H9 (cell line): Measurements from ENCODE around the gene RAB3GAP2. TPM values are rescaled to one million over a fixed set of nuclear protein-coding genes. Genes with fewer than 3 reads are reported as not detected.
A peak's percentile ranks its signal among the peaks of the same experiment; 100 is the strongest.

ENCODE experiments used
- DNase-seq: peaks from one replicate; pipeline ENCODE4 v3.0.0-alpha.2; 2017
- H2AFZ ChIP-seq: one replicate; pipeline ENCODE4 v1.6.1; 2013; ENCODE audit warnings: mild to moderate bottlenecking, low read length, control low read depth, moderate library complexity
- H2AK5ac ChIP-seq: 2 replicates; pipeline ENCODE4 v1.6.1; 2013; ENCODE audit warnings: low read length, control low read depth, mixed read lengths; ENCODE audit not compliant: insufficient read length
- H2BK120ac ChIP-seq: one replicate; pipeline ENCODE4 v1.6.1; 2013; ENCODE audit warnings: low read depth, mild to moderate bottlenecking, low read length, control low read depth, inconsistent platforms; ENCODE audit not compliant: poor library complexity, severe bottlenecking
- H2BK12ac ChIP-seq: 2 replicates; pipeline ENCODE4 v1.6.1; 2013; ENCODE audit warnings: low read length, control low read depth, mixed read lengths, low read depth; ENCODE audit not compliant: insufficient read length
- H2BK15ac ChIP-seq: 2 replicates; pipeline ENCODE4 v1.6.1; 2013; ENCODE audit warnings: low read depth, low read length, control low read depth
- H2BK20ac ChIP-seq: one replicate; pipeline ENCODE4 v1.6.1; 2013; ENCODE audit warnings: low read depth, mild to moderate bottlenecking, low read length, control low read depth, inconsistent platforms; ENCODE audit not compliant: poor library complexity, severe bottlenecking
- H2BK5ac ChIP-seq: 2 replicates; pipeline ENCODE4 v1.6.1; 2013; ENCODE audit warnings: low read length, control low read depth, mixed read lengths; ENCODE audit not compliant: insufficient read length
- H3K14ac ChIP-seq: 2 replicates; pipeline ENCODE4 v1.6.1; 2013; ENCODE audit warnings: low read length, control low read depth; ENCODE audit not compliant: insufficient read depth
- H3K18ac ChIP-seq: 2 replicates; pipeline ENCODE4 v1.6.1; 2013; ENCODE audit warnings: low read depth, mild to moderate bottlenecking, mixed read lengths, low read length, control low read depth; ENCODE audit not compliant: insufficient read length
- H3K23ac ChIP-seq: 2 replicates; pipeline ENCODE4 v1.6.1; 2013; ENCODE audit warnings: low read length, control low read depth, mixed read lengths, low read depth; ENCODE audit not compliant: insufficient read length
- H3K23me2 ChIP-seq: 2 replicates; pipeline ENCODE4 v1.6.1; 2013; ENCODE audit warnings: low read depth, mild to moderate bottlenecking, mixed read lengths, low read length, control low read depth; ENCODE audit not compliant: insufficient read length, poor library complexity, severe bottlenecking
- H3K27ac ChIP-seq: 2 replicates; pipeline ENCODE4 v1.5.1; 2013; ENCODE audit warnings: low read length, control low read depth, mixed read lengths, low read depth; ENCODE audit not compliant: insufficient read length
- H3K27me3 ChIP-seq: 2 replicates; pipeline ENCODE4 v1.6.1; 2013; ENCODE audit warnings: low read length, control low read depth, inconsistent platforms; ENCODE audit not compliant: insufficient read depth
- H3K4ac ChIP-seq: 2 replicates; pipeline ENCODE4 v1.6.1; 2013; ENCODE audit warnings: low read depth, mild to moderate bottlenecking, control low read depth, inconsistent platforms, low read length, moderate library complexity
- H3K4me1 ChIP-seq: 2 replicates; pipeline ENCODE4 v1.6.1; 2013; ENCODE audit warnings: low read length, control low read depth, inconsistent platforms; ENCODE audit not compliant: insufficient read depth
- H3K4me2 ChIP-seq: 2 replicates; pipeline ENCODE4 v1.6.1; 2013; ENCODE audit warnings: low read length, control low read depth, mixed read lengths; ENCODE audit not compliant: insufficient read length, insufficient read depth
- H3K56ac ChIP-seq: 2 replicates; pipeline ENCODE4 v1.6.1; 2013; ENCODE audit warnings: low read depth, mild to moderate bottlenecking, mixed read lengths, low read length, control low read depth; ENCODE audit not compliant: insufficient read length
- H3K79me1 ChIP-seq: 2 replicates; pipeline ENCODE4 v1.6.1; 2013; ENCODE audit warnings: low read depth, mild to moderate bottlenecking, moderate library complexity, low read length, control low read depth, inconsistent platforms; ENCODE audit not compliant: insufficient read depth, poor library complexity, severe bottlenecking
- H3K79me2 ChIP-seq: 2 replicates; pipeline ENCODE4 v1.6.1; 2013; ENCODE audit warnings: low read length, control low read depth, inconsistent platforms; ENCODE audit not compliant: insufficient read depth
- H3K9ac ChIP-seq: 2 replicates; pipeline ENCODE4 v1.6.1; 2013; ENCODE audit warnings: low read length, control low read depth, mixed read lengths; ENCODE audit not compliant: insufficient read length; ENCODE audit errors: extremely low read depth
- H3K9me3 ChIP-seq: one replicate; pipeline ENCODE4 v1.6.1; 2013; ENCODE audit warnings: low read depth, low read length, inconsistent platforms; ENCODE audit not compliant: control insufficient read depth
- H3T11ph ChIP-seq: one replicate; pipeline ENCODE4 v1.6.1; 2013; ENCODE audit warnings: mild to moderate bottlenecking, low read length, control low read depth, inconsistent platforms
- H4K20me1 ChIP-seq: one replicate; pipeline ENCODE4 v1.6.1; 2013; ENCODE audit not compliant: control insufficient read depth, insufficient read length, insufficient read depth
- H4K5ac ChIP-seq: 2 replicates; pipeline ENCODE4 v1.6.1; 2013; ENCODE audit warnings: low read depth, mild to moderate bottlenecking, mixed read lengths, low read length, control low read depth; ENCODE audit not compliant: insufficient read length
- H4K8ac ChIP-seq: replicated peaks from 2 replicates; pipeline ENCODE4 v1.6.1; 2013; ENCODE audit warnings: low read length, control low read depth, mixed read lengths, low read depth; ENCODE audit not compliant: insufficient read length
- H4K91ac ChIP-seq: 2 replicates; pipeline ENCODE4 v1.6.1; 2013; ENCODE audit warnings: low read depth, mild to moderate bottlenecking, moderate library complexity, mixed read lengths, low read length, control low read depth; ENCODE audit not compliant: insufficient read length
- H3K27ac Mint-ChIP-seq, 3 experiments: 2 replicates in 2 of 3; 3 replicates in 1 of 3; pipeline ENCODE4 v1.8.0; 2020 to 2021; ENCODE audit warnings: mixed read lengths in 3 of 3, mild to moderate bottlenecking in 1 of 3, moderate library complexity in 1 of 3
- H3K27me3 Mint-ChIP-seq: 2 replicates; pipeline ENCODE4 v1.8.0; 2021; ENCODE audit warnings: low read depth, mild to moderate bottlenecking, moderate library complexity, mixed read lengths
- H3K36me3 Mint-ChIP-seq, 3 experiments: 2 replicates in 2 of 3; 3 replicates in 1 of 3; pipeline ENCODE4 v1.8.0; 2020 to 2021; ENCODE audit warnings: low read depth in 3 of 3, mixed read lengths in 3 of 3; ENCODE audit not compliant: insufficient read depth in 1 of 3
- H3K4me1 Mint-ChIP-seq, 2 experiments: 2 replicates each; pipeline ENCODE4 v1.8.0; 2020; ENCODE audit warnings: mixed read lengths in 2 of 2
- H3K4me3 Mint-ChIP-seq, 2 experiments: 2 replicates in 1 of 2; 3 replicates in 1 of 2; pipeline ENCODE4 v1.8.0; 2020 to 2021; ENCODE audit warnings: mild to moderate bottlenecking in 2 of 2, mixed read lengths in 2 of 2, moderate library complexity in 1 of 2
- H3K9me3 Mint-ChIP-seq, 2 experiments: 2 replicates in 1 of 2; 3 replicates in 1 of 2; pipeline ENCODE4 v1.8.0; 2020; ENCODE audit warnings: mild to moderate bottlenecking in 2 of 2, mixed read lengths in 2 of 2, moderate library complexity in 1 of 2
- CTCF ChIP-seq: fragments of 200-600 bp; sonication (generic); conservative IDR thresholded peaks from 3 replicates; pipeline ENCODE4 v1.8.0; 2021; ENCODE audit warnings: antibody characterized with exemption, mild to moderate bottlenecking
- WGBS: extraction: QIAGEN DNeasy Blood & Tissue Kit; methylation state at CpG from one replicate; pipeline ENCODE4 v1.1.7; 2013; ENCODE audit warnings: missing lambda C conversion rate, low lambda C conversion rate, mixed read lengths; ENCODE audit not compliant: insufficient read length; ENCODE audit errors: extremely low coverage; 5-methylcytosine and 5-hydroxymethylcytosine counted together
- total RNA-seq: library from RNA; stranded (reverse); gene quantifications from 2 replicates; pipeline ENCODE4 v1.2.1, GENCODE V29; 2021

RAB3GAP2 gene
- total RNA-seq, 1 experiment from 2014 or later = 48.3 TPM

GRCh38 chr1:220127076-220127475, 145.2 kb downstream of the RAB3GAP2 start:
- no peak overlapping the region for H4K8ac ChIP-seq
- no peak overlapping the region for H3K27ac ChIP-seq
- H4K91ac ChIP-seq = no peak overlapping the region
- no peak overlapping the region for H3K4me2 ChIP-seq
- no peak overlapping the region for H2AK5ac ChIP-seq
- Mint-ChIP-seq H3K4me1 (peaks cover 0 to 4% of the 10 kb centered on the region in 2 experiments; a peak in 1 of 4 replicates), H3K9me3 (no peaks in the 10 kb centered on the region), H3K27me3 (no peaks in the 10 kb centered on the region), H3K36me3 (peaks cover 8 to 35% (median 32%) of the 10 kb centered on the region in 3 experiments; a peak in 6 of 7 replicates), H3K4me3 (no peak overlapping the region), H3K27ac (peak overlapping the region in 1 of 3 experiments; percentile 5; a peak in 1 of 7 replicates)
- no peak overlapping the region for H4K5ac ChIP-seq
- H2BK20ac ChIP-seq = no peak overlapping the region
- no peaks in the 10 kb centered on the region for H3K79me2 ChIP-seq
- no peaks in the 10 kb centered on the region for H3K27me3 ChIP-seq
- TF ChIP-seq CTCF = no peak
- no peak overlapping the region for H3K4ac ChIP-seq
- no peak overlapping the region for H3T11ph ChIP-seq
- no peak overlapping the region for H2BK15ac ChIP-seq
- no peak overlapping the region for H3K23ac ChIP-seq
- H3K79me1 ChIP-seq = no peaks in the 10 kb centered on the region
- no peak overlapping the region for H2BK5ac ChIP-seq
- no peaks in the 10 kb centered on the region for H3K4me1 ChIP-seq
- H2AFZ ChIP-seq = no peak overlapping the region
- no peak overlapping the region for H3K18ac ChIP-seq
- H3K9me3 ChIP-seq = no peaks in the 10 kb centered on the region
- DNase-seq = no peak
- no peaks in the 10 kb centered on the region for H3K23me2 ChIP-seq
- no CpG with 5 or more reads among the region's 3 CpGs for WGBS
- H3K9ac ChIP-seq = no peak overlapping the region
- no peak overlapping the region for H2BK120ac ChIP-seq
- H2BK12ac ChIP-seq = no peak overlapping the region
- H3K56ac ChIP-seq = no peak overlapping the region
- H4K20me1 ChIP-seq = no peaks in the 10 kb centered on the region
- no peak overlapping the region for H3K14ac ChIP-seq
